Pancreas (tissue), 10 donors: ENCODE measurements around the gene LSM3. TPM values are rescaled to one million over a fixed set of nuclear protein-coding genes. Genes with fewer than 3 reads are reported as not detected.
A peak's percentile ranks its signal among the peaks of the same experiment; 100 is the strongest.

Source experiments
- ATAC-seq, 4 donors: fragments of 200-7000 bp; cut with Tn5 transposase; one replicate each; pipeline versions ENCODE4 v1.8.0 to v1.9.1; 2020; ENCODE audit warnings: mild to moderate bottlenecking in 4 of 4, moderate library complexity in 4 of 4
- DNase-seq, 6 donors: peaks; one replicate each; pipeline ENCODE4 v3.0.0-alpha.2; 2020
- FAIRE-seq: peaks from 2 replicates; lab custom pipeline; 2012; peaks lifted over from hg19 to GRCh38; lab: Jason Lieb, UNC
- H3K27ac ChIP-seq, 4 donors: fragments of 200-600 bp; sonication (generic); 1 replicate in 3 of 4; 2 replicates in 1 of 4; pipeline versions ENCODE4 v1.5.0 to v1.8.0; 2020
- H3K27me3 ChIP-seq, 4 donors: fragments of 200-600 bp; one replicate each; pipeline ENCODE4 v1.8.0; 2021
- H3K36me3 ChIP-seq, 3 donors: fragments of 200-600 bp; sonication (generic) in 1 of 3; one replicate each; pipeline versions ENCODE4 v1.5.0 to v1.8.0; 2020 to 2021
- H3K4me1 ChIP-seq, 3 donors: fragments of 200-600 bp; one replicate each; pipeline ENCODE4 v1.8.0; 2021
- H3K4me3 ChIP-seq, 4 donors: fragments of 200-600 bp; sonication (generic) in 2 of 4; one replicate each; pipeline versions ENCODE4 v1.5.0 to v1.8.0; 2020 to 2021
- H3K9me3 ChIP-seq, 4 donors: fragments of 200-600 bp; one replicate each; pipeline ENCODE4 v1.8.0; 2021
- CTCF ChIP-seq, 4 donors: fragments of 200-600 bp; sonication (generic) in 3 of 4; IDR thresholded peaks; one replicate each; pipeline versions ENCODE4 v1.5.0 to v1.8.0; 2021; ENCODE audit warnings: antibody characterized with exemption in 4 of 4
- WGBS, 2 donors: extraction: QIAGEN DNeasy Blood & Tissue Kit; methylation state at CpG; one replicate each; pipeline ENCODE4 v1.1.7; 2013; 5-methylcytosine and 5-hydroxymethylcytosine counted together
- intact Hi-C, 3 donors: fragments of 100-400 bp; cut with DNase I; formaldehyde crosslinking; loops; one replicate each; pipeline versions ENCODE4 v1.11.1 to v1.14.2; 2022
- polyA plus RNA-seq, 2 donors: library from polyadenylated mRNA; stranded (reverse); fragments of 200-250 nt; gene quantifications; one replicate each; pipeline ENCODE4 v1.2.3, GENCODE V29; 2013
- total RNA-seq, 6 donors: library from RNA; stranded (reverse); fragmentation: NEBNext Ultra II Directional in 4 of 6; extraction: Animal tissue kit (Norgen Biotek cat#: 25700) in 4 of 6; gene quantifications; one replicate each; pipeline versions ENCODE4 v1.2.1 to v1.2.4, GENCODE V29; 2021 to 2023
- donor health status: healthy with polysubstance abuse.
- donor health status: DM: no; HTN: no; CAD: no; lungs with moderate emphysema.
- donor health status: DM: no; HTN: no; CAD: no.
- donor health status: control.
- donor health status: control.
- donor health status: Bipolar disorder and iron deficiency.
- donor health status: DM: yes; HTN: yes; CAD: no.
- donor health status: DM: no; HTN: no; CAD: no.
- donor health status: DM: no; HTN: no; CAD: no.
- donor health status: DM: yes; HTN: yes; CAD: no.

The LSM3 gene
- total and polyA plus RNA-seq, 8 donors, result 3.2 to 7.9 (median 4.3) TPM

DNA sequence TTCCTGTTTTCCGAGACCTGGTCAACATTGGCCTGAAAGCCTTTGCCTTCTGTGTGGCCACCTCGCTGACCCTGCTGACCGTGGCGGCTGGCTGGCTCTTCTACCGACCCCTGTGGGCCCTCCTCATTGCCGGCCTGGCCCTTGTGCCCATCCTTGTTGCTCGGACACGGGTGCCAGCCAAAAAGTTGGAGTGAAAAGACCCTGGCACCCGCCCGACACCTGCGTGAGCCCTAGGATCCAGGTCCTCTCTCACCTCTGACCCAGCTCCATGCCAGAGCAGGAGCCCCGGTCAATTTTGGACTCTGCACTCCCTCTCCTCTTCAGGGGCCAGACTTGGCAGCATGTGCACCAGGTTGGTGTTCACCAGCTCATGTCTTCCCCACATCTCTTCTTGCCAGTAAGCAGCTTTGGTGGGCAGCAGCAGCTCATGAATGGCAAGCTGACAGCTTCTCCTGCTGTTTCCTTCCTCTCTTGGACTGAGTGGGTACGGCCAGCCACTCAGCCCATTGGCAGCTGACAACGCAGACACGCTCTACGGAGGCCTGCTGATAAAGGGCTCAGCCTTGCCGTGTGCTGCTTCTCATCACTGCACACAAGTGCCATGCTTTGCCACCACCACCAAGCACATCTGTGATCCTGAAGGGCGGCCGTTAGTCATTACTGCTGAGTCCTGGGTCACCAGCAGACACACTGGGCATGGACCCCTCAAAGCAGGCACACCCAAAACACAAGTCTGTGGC is 36.8 kb upstream of the LSM3 start:
- no peak overlapping the region for H3K27ac ChIP-seq
- peaks cover 0 to 26% (median 15%) of the 10 kb centered on the region in 3 donors for H3K36me3 ChIP-seq
- DNase-seq (no peak), FAIRE-seq (no peak), ATAC-seq (no peak)
- TF ChIP-seq CTCF (IDR thresholded peaks at IDR 0.05), result no peak
- H3K4me3 ChIP-seq, result no peak overlapping the region
- no peaks in the 10 kb centered on the region for H3K9me3 ChIP-seq
- H3K4me1 ChIP-seq, result peaks cover 10 to 16% (median 13%) of the 10 kb centered on the region in 3 donors
- no peaks in the 10 kb centered on the region for H3K27me3 ChIP-seq
- intact Hi-C loops, result no loop called here
- 88 to 91% methylated on average over 19 of the region's 19 CpGs for WGBS, 2 donors

DNA sequence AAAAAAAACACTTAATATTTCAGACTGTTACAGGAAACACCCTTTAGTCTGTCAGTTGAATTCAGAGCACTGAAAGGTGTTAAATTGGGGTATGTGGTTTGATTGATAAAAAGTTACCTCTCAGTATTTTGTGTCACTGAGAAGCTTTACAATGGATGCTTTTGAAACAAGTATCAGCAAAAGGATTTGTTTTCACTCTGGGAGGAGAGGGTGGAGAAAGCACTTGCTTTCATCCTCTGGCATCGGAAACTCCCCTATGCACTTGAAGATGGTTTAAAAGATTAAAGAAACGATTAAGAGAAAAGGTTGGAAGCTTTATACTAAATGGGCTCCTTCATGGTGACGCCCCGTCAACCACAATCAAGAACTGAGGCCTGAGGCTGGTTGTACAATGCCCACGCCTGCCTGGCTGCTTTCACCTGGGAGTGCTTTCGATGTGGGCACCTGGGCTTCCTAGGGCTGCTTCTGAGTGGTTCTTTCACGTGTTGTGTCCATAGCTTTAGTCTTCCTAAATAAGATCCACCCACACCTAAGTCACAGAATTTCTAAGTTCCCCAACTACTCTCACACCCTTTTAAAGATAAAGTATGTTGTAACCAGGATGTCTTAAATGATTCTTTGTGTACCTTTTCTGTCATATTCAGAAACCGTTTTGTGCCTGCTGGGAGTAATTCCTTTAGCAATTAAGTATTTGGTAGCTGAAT is 35.9 kb upstream of the LSM3 start:
- Histone ChIP-seq H3K27ac (peak overlapping the region in 3 of 4 donors; percentile 19 to 94 (median 75)), H3K27me3 (no peaks in the 10 kb centered on the region), H3K4me1 (peaks cover 10 to 16% (median 13%) of the 10 kb centered on the region in 3 donors), H3K4me3 (no peak overlapping the region), H3K9me3 (no peaks in the 10 kb centered on the region), H3K36me3 (peaks cover 0 to 36% (median 23%) of the 10 kb centered on the region in 3 donors)
- TF ChIP-seq CTCF (IDR thresholded peaks at IDR 0.05), result no peak
- intact Hi-C loops, result no loop called here
- no peak for FAIRE-seq
- 79 to 80% methylated on average over 8 of the region's 8 CpGs for WGBS, 2 donors
- no peak for ATAC-seq
- DNase-seq, result peak in 1 of 6 donors; percentile 10

DNA sequence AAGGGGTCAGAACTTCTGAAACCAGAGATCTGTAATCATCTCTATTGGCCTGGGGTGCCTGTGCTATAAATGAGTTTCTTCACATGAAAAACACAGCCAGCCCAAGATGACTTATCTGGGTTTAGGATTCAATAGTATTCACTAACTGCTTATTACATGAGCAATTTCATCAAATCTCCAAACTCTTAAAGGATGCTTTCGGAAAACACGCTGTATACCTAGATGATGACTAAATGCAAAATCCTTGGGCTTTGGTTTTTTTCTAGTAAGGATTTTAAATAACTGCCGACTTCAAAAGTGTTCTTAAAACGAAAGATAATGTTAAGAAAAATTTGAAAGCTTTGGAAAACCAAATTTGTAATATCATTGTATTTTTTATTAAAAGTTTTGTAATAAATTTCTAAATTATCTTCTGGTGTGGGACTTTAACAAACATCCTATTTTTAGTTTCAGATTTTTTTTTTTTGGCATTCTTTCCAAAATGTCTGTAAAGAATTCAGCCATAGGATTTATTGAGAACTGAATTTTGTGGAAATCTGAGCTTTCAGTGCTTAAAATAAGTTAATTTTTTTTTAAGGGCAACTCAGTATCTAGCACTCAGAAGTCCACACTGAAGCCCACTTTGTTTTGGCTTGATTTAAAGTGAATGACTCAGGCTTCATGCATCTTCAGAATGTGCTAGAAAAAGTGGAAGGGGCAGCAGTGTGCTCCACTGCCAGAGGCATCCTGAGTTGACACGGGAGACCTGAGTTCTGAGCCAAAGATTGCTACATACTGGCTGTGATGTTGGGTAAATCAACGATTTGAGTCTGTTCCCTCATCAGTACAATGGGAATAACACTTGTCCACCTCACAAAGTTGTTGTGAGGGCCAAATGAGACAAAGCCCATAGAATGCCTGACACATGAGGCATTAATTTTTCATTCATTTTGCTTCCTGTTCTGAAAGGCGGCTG is 35.1 kb upstream of the LSM3 start:
- 65 to 72% methylated on average over 7 of the region's 7 CpGs for WGBS, 2 donors
- Histone ChIP-seq H3K27me3 (no peaks in the 10 kb centered on the region), H3K36me3 (peaks cover 0 to 44% (median 29%) of the 10 kb centered on the region in 3 donors), H3K27ac (peak overlapping the region; percentile 75 to 94 (median 86)), H3K4me1 (peaks cover 10 to 16% (median 13%) of the 10 kb centered on the region in 3 donors), H3K4me3 (no peak overlapping the region), H3K9me3 (no peaks in the 10 kb centered on the region)
- FAIRE-seq, result peak; percentile 79
- TF ChIP-seq CTCF (IDR thresholded peaks at IDR 0.05), result no peak
- DNase-seq, result peak in 1 of 6 donors; percentile 22
- intact Hi-C loops, result no loop called here
- peak; percentile 15 to 53 (median 38) for ATAC-seq

GRCh38 chr3:14144423-14145075 is 34.1 kb upstream of the LSM3 start:
- Histone ChIP-seq H3K36me3 (peaks cover 0 to 43% (median 27%) of the 10 kb centered on the region in 3 donors), H3K4me3 (peak overlapping the region in 1 of 4 donors; percentile 25), H3K9me3 (no peaks in the 10 kb centered on the region), H3K27ac (peak overlapping the region; percentile 75 to 94 (median 86)), H3K4me1 (peaks cover 10 to 16% (median 13%) of the 10 kb centered on the region in 3 donors), H3K27me3 (no peaks in the 10 kb centered on the region)
- peak; percentile 89 to 94 (median 92) for ATAC-seq
- WGBS, 2 donors, result 36 to 41% methylated on average over 7 of the region's 7 CpGs
- FAIRE-seq, result peak; percentile 94
- no peak for TF ChIP-seq CTCF (IDR thresholded peaks at IDR 0.05)
- peak in 3 of 6 donors; percentile 73 to 83 (median 80) for DNase-seq
- intact Hi-C loops, result no loop called here
